ENCODE data around the gene CFAP100.

DNA sequence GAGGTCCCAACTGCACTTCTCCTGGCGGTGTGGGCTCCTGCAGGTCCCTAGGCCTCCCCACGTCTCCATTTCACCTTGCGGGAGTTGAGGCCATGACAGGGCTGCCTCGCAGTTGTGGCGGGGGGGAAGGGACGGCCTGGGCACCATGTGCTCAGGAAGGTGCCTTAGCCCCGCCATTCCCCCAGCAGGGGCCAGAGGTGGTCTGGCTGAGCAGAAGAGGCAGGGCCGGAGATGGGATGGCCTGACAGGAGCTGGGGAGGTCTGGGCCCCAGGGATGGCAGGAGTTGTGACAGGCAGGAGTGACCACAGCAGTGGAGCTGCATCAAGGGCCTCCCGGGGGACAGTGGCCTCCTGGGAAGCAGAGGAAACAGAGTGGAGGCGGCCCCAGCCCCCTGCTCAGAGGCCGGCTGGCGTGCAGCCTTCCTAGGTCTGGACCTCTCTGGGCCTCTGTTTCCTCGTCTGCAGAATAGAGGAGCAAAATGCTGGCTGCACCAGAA is 18.8 kb upstream of the CFAP100 start:
- TF ChIP-seq CTCF (IDR thresholded peaks at IDR 0.05 in 2 of 3, conservative IDR thresholded peaks at IDR 0.05 in 1 of 3; ENCODE audit: insufficient read depth in 2 of 3, low read depth in 1 of 3, low read length in 3 of 3) (no peak), POLR2A (conservative IDR thresholded peaks at IDR 0.05) (no peak), ZNF586 (CRISPR knock-in tag; conservative IDR thresholded peaks at IDR 0.05) (no peak), EZH2 (IDR thresholded peaks at IDR 0.05; ENCODE audit: borderline replicate concordance, low read depth, low read length) (no peak), NFRKB (IDR thresholded peaks at IDR 0.05; ENCODE audit: low read depth) (no peak), KAT2B (IDR thresholded peaks at IDR 0.05; ENCODE audit: low read depth, low read length) (no peak), SMC3 (conservative IDR thresholded peaks at IDR 0.05; ENCODE audit: insufficient read depth, low read depth, low read length) (no peak), TCF7L2 (IDR thresholded peaks at IDR 0.05; ENCODE audit: low read depth, low read length) (no peak), SMAD1 (IDR thresholded peaks at IDR 0.05; ENCODE audit: low read depth, low read length, partially characterized antibody) (no peak), SAFB2 (IDR thresholded peaks at IDR 0.05; ENCODE audit: borderline replicate concordance, low read depth, low read length, severe bottlenecking) (no peak), TEAD4 (IDR thresholded peaks at IDR 0.05; ENCODE audit: low read length) (no peak), TEAD4 (CRISPR knock-in tag; IDR thresholded peaks at IDR 0.05; ENCODE audit: borderline replicate concordance) (no peak)
- TF ChIP-seq, protein P1, sequence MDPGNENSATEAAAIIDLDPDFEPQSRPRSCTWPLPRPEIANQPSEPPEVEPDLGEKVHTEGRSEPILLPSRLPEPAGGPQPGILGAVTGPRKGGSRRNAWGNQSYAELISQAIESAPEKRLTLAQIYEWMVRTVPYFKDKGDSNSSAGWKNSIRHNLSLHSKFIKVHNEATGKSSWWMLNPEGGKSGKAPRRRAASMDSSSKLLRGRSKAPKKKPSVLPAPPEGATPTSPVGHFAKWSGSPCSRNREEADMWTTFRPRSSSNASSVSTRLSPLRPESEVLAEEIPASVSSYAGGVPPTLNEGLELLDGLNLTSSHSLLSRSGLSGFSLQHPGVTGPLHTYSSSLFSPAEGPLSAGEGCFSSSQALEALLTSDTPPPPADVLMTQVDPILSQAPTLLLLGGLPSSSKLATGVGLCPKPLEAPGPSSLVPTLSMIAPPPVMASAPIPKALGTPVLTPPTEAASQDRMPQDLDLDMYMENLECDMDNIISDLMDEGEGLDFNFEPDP (CRISPR knock-in tag; IDR thresholded peaks at IDR 0.05) = no peak
- TF ChIP-seq, protein P2, sequence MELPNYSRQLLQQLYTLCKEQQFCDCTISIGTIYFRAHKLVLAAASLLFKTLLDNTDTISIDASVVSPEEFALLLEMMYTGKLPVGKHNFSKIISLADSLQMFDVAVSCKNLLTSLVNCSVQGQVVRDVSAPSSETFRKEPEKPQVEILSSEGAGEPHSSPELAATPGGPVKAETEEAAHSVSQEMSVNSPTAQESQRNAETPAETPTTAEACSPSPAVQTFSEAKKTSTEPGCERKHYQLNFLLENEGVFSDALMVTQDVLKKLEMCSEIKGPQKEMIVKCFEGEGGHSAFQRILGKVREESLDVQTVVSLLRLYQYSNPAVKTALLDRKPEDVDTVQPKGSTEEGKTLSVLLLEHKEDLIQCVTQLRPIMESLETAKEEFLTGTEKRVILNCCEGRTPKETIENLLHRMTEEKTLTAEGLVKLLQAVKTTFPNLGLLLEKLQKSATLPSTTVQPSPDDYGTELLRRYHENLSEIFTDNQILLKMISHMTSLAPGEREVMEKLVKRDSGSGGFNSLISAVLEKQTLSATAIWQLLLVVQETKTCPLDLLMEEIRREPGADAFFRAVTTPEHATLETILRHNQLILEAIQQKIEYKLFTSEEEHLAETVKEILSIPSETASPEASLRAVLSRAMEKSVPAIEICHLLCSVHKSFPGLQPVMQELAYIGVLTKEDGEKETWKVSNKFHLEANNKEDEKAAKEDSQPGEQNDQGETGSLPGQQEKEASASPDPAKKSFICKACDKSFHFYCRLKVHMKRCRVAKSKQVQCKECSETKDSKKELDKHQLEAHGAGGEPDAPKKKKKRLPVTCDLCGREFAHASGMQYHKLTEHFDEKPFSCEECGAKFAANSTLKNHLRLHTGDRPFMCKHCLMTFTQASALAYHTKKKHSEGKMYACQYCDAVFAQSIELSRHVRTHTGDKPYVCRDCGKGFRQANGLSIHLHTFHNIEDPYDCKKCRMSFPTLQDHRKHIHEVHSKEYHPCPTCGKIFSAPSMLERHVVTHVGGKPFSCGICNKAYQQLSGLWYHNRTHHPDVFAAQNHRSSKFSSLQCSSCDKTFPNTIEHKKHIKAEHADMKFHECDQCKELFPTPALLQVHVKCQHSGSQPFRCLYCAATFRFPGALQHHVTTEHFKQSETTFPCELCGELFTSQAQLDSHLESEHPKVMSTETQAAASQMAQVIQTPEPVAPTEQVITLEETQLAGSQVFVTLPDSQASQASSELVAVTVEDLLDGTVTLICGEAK (IDR thresholded peaks at IDR 0.05) = no peak
- TF ChIP-seq, protein P2 (CRISPR knock-in tag; IDR thresholded peaks at IDR 0.05) = no peak

Measured in K562 (cell line).